GM19324 (cell line): Measurements from ENCODE around the gene KCNK17.

Experiments
- ATAC-seq: cut with Tn5 transposase; IDR thresholded peaks from one replicate; pipeline ENCODE4 v1.9.1; 2021; ENCODE audit warnings: mild to moderate bottlenecking, moderate library complexity; ENCODE audit not compliant: unreplicated experiment, low FRiP score

The KCNK17 gene

DNA sequence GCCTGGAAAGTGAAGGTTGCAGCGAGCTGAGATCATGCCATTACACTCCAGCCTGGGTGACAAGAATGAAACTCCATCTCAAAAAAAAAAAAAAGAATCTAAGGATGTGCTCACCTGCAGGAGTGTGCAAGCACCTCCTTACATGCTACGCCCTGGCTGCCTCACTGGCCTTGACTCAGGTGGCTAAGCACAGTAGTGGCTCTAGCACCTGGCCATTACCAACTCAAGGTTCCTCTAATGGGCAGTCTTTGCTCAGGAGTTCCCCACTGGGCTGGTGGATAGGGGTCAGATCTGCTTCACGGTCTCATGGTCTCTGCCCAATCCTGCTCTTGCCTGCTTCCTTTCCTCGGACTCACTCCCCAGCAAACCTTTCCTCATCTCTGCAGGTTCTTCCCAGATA is 39.7 kb downstream of the KCNK17 start:
- ATAC-seq = no peak

GRCh38 chr6:39273406-39273821 is 40.8 kb downstream of the KCNK17 start:
- no peak for ATAC-seq

GRCh38 chr6:39269961-39270360 is 44.3 kb downstream of the KCNK17 start:
- no peak for ATAC-seq

DNA sequence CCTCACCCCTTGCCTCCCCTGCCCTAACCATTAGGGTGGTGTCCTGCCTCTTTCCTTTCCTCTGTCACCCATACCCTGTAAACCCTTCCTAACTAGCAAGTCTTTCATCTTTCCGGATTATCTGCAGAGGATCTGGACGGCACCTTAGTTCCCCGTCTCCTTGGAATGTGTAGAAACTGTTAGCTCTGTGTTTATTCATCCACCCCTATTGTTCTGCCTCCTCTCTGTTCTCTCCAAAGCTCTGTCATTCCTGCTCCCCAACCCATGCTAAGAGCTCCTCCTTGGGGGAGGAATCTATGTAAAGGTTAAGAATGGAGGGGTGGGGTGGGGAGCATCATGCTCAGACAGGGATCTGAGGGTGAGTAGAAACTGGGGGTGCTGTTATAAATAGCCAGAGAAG is 45.5 kb downstream of the KCNK17 start:
- no peak for ATAC-seq

DNA sequence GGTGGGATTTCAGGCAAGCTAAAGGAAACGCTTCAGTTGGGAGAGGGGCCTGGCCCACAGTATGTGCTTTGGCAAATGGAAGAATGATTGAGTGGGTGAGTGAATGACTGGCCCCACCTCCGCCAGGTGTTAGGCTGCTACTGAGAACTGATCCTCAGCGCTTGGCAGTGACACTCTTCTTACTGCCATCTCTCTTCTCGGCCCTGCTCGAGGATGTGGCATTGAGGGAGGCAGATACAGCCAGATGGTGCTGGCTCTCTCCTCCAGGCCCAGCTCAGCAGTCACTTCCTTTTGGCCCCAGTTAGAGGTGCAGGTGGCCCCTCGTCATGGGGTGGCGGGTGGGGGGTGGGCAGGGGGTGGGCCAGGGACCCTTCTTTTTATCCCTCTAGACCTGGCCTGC is 46.0 kb downstream of the KCNK17 start:
- no peak for ATAC-seq

GRCh38 chr6:39266782-39267355 is 47.4 kb downstream of the KCNK17 start:
- no peak for ATAC-seq

DNA sequence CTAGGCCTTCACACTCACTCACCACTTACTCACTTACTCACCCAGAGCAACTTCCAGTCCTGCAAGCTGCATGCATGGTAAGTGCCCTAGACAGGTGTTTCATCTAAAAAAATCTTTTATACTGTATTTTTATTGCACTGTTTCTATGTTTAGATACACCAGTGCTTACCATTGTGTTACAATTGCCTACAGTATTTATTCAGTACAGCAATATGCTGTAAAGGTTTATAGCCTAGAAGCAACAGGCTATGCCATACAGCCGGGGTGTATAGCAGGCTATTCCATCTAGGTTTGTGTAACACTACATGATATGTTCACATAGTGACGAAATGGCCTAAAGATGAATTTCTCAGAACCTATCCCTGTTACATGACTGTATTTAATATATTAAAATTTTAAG is 47.8 kb downstream of the KCNK17 start:
- ATAC-seq = no peak

- ATAC-seq = no peak
Measured at GRCh38 chr6:39263303-39264037, 50.7 kb downstream of the KCNK17 start.

DNA sequence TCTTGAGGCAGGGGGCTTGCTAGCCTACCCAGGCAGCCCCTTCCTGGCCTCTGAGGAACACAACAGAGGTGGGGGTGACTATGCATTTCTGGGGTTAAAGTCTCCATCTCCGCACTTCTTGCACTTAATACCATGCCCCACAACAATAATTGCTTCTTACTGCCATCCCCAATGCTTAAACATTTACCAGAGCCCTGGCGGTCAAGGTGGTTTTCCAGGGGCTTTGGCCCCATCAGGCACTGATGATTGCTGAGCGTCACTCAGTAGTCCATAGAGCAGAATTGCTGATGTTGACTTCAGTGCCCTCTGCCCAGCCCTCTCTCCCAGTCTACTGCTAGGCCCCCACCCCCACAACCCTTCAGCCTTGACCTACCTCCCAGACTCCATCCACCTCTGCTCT is 52.5 kb downstream of the KCNK17 start:
- no peak for ATAC-seq

- no peak for ATAC-seq
Measured at GRCh38 chr6:39260953-39261352, 53.3 kb downstream of the KCNK17 start.

DNA sequence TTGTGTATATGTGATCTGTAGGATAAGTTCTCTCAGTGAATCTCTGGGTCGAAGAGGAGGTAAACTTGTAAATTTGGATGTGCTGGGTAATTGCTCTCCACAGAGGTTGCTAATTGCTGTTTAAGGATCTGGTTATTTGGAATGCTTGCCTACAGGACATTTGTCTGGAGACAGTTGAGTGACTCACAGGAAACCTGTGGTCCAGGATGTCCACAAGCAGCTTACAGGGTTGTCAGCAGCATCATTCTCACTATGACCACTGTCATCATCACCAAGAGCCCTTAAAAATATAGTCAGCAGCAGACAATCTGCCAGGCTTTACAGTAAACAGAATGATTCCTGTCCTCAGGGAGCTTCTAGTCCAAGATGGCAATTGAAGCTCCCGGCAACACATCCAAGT is 53.8 kb downstream of the KCNK17 start:
- no peak for ATAC-seq

GRCh38 chr6:39256294-39256940 is 57.8 kb downstream of the KCNK17 start:
- no peak for ATAC-seq

DNA sequence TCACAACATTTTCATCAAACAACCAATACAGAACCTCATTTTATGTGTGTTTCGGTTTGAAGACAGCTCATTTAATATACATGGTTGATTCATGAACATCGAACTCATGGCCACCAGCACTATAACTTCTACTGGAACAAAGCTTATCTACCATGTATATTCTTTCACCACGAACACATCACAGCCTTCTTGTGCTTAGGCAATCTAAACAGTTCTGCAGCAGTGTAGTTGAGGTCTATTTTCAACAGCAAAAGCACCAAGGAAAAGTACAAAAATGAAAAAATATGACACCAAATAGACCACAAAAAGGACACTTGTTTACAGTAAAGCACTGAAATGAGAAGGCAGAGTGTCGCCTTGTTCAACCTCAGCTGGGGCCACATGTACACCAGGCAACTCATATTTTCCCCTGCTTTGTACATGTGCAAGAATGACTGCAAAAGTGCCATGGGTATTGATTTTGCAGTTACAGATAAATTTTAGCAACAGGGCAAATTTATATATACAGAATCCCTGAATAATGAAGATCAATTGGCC is 59.2 kb downstream of the KCNK17 start:
- ATAC-seq = no peak

GRCh38 chr6:39251406-39251805 is 62.8 kb downstream of the KCNK17 start:
- no peak for ATAC-seq

GRCh38 chr6:39250507-39250906 is 63.7 kb downstream of the KCNK17 start:
- no peak for ATAC-seq

DNA sequence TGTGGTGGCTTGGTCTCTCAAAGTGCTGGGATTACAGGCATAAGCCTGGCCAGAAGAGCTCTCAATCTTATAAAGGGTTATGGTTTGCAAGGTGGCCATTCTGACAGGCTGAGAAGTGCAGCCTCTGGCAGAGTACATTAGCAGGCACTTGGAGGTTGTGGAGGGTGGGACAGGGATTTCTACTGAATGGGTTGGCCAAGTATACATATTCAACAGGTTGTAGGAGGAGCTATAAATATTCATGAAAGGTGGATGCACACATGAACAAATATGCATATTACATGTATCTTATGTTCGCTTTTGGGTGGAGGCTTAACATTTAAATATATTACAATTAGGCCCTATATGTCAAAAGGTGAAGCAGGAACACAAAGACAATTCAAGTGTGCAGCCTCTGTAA is 64.9 kb downstream of the KCNK17 start:
- no peak for ATAC-seq
